Right kidney (tissue), 1 donor: ENCODE data around the gene FIGLA.
"Not testable (repeated sequence)": the region's sequence is repeated elsewhere in the genome, so short reads cannot be mapped to it uniquely, and the experiment has no call there.

ENCODE experiments used
- DNase-seq: peaks from one replicate; pipeline ENCODE4 v3.0.0-alpha.2; 2016

The FIGLA gene

DNA sequence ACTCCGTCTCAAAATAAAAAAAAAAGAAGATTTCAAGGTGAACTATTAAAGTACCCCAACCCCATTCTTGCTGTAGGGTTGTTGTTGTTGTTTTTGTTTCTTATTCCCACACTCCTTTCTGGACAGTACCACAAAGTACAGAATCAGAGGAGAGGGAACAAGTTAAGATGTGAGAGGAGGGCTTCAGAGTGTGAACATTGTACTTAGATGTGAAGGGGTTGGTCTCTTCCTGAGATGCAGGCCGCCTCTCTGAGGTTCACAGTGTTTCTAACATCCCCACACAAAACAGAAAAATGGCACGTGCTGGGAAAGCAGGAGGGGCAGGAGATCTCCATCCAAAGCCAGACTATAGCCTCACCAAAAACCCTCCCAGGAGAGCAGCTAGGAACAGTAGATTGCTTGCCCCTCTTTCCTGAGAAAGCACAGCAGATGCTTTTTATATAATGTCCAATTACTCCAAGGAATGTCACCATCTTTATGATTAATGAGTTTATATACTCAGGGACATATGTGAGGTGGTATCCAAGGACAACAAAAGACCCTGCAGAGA lies 45.1 kb downstream of the FIGLA start:
- DNase-seq = no peak

DNA sequence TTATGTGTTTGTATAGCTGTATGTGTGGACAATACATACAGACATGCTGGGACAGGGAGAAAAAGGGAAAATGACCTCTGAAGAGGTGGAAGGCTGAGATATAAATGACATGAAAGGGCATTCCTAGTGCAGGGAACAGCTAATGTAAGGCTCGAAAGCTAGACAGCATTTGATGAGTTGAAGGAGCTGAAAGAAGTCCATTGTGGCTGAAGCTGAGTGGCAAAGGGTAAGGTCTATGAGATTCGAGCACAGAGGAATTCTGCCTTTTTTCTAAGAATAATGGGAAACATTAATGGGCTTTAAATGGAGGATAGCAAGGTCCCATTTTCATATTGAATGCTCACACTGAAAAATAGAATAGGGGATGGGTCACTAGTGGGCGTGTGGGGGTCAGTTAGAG lies 46.0 kb downstream of the FIGLA start:
- DNase-seq = no peak

DNA sequence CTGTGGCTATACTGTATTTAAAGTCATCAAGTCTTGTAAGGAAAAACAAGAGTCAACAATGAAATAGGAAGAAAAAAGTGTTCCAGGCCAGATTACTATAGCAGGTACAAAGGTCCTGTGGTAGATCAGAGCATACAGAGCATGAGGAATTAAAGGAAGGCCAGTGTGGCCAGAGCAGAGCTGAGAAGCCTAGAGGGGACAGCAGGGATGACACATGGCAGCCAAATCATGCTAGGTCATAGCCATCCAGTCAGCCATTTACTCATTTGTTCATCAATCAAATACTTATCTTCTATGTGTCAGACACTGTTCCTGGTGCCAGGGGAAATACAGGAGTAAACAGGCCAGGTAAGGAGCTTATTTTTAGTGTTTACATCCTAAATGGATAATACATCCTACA lies 46.8 kb downstream of the FIGLA start:
- DNase-seq = no peak

DNA sequence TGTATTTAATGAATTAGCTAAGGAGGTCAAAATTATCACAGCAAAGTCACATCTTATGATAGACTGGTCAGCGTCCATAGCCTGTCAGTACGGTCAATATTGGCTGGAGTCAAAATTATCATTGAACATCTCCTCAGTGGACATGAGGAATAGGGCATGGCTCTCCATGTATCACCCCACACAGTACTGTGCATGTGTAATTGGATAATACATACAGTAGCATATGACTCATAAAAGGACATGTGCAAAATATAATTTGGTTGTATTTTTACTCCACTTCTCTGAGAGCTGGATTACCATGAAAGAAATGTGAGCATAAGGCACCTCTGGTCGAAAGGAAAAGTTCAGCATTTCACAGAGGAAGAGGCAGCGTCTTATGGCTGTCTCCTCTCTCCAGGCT lies 47.4 kb downstream of the FIGLA start:
- DNase-seq = no peak

DNA sequence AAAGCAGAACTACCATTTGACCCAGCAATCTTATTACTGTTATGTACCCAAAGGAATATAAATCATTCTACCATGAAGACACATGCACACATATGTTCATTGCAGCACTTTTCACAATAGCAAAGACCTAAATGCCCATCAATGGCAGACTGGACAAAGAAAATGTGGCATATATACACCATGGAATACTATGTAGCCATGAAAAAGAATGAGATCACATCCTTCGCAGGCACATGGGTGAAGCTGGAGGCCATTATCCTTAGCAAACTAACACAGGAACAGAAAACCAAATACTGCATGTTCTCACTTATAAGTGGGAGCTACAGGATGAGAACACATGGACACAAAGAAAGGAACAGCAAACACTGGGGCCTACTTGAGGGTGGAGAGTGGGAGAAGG lies 51.0 kb downstream of the FIGLA start:
- not testable (repeated sequence) for DNase-seq

DNA sequence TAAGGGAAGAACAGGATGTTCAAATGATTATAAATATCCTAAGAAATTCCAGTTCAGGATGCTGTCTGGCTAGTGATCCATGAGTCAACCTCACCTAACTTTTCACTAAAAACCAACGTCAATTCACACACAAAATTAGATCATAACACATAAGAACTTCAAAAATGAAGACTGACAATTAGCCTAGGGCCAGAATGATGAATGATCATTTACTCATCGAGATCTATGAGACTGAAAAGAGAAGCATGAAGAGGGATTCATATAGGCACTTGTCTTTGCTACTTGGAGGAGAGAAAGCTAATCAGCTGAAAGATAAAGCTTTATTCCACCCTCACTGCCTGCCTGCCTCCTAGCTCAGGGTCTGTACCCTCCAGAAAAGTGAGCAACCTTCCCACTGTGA lies 52.3 kb downstream of the FIGLA start:
- no peak for DNase-seq

DNA sequence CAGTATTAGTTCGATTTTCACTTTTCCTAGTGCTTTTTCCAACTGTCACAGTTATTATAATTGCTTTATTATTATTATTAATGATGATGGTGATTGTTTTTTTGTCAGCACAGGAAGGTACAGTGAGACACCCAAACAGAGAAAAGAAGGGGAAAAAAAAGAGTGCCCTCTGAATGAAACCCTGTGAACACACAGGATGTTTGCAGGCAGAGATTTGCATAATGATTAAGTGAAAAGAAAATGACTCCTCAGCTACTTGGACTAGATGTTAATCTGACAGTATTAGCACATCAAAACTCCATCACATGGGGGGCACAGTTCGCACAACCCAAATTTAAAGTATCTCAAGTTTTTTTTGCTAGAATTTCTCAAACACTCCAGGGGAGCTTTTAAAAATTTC lies 55.4 kb downstream of the FIGLA start:
- DNase-seq = no peak

DNA sequence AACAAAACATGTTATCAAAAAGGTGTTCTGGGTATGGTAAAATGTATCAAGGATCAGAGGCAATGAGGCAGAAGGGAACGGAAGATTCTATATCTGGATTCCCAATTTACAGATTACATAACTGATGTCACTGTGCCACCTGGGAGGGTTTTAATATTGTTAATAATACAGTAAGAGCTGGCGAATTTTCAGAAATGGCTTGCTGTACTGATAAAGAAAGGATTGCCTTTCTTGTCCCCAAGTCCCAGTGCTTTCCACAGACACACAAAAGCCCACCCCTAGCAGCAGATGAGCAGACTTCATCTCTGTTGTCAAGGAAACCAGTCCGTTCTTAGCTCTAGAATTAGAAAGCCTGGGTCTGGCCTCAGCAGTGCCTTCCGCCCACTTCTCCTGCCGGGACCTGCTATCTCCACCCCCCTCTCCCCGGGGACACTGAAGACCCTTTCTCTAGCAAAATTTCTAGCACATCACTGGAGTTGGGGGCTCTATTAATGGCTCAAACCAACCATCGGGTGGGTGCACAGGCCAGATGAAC lies 56.7 kb downstream of the FIGLA start:
- DNase-seq = no peak

DNA sequence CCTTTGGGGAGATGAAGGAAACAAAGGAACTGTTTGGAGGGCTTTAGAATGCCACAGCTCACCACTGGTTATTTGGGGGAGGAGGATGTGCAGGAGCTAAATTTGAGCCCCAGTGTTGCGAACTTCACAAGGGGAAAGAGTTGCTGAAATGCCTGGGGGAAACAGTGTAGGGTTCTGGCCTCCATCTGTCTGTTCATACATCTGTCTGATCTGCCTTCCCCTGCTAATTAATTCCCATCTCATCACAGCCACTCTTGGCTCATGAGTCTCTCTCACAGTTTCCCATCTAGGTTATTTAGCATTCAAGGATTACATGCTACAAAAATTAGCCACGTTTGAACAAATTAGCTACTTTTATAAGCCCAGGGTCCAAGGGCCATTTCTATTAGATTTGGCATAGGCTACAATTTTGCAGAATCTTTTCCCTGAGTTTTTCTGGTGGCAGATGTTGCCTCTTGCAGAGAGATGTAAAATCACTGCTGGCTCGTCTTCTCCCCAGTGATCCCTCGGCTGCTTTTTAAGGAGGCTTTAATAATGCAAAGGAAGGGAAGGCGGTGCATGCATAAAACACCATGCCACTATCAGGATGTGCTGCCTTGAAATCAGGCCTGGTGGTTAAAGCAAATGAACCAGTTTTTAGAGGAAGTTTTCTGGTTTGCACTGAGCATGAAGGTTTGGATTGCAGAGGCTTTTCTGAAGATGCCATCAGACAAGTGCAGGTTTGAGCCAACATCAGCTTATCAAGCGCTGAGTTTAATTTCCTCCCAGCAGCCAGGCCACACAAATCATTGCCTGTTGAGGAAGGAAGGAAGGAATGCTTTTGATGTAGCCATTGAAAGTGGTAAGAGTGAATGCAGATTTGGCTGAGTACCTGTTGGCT lies 57.4 kb downstream of the FIGLA start:
- no peak for DNase-seq

DNA sequence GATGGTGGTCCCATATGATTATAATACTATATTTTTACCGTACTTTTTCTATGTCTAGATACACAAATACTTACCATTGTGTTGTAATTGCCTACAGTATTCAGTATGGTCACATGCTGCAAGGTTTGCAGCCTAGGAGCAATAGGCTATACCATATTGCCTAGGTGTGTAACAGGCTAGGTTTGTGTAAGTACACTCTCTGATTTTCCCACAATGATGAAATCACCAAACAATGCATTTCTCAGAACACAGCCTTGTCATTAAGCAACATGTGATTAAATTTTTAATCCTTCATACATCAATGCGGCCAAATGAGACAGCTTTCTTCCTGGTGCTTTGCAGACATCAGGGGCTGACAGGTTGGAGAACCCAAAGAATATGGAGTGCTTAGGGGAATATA lies 59.7 kb downstream of the FIGLA start:
- no peak for DNase-seq

DNA sequence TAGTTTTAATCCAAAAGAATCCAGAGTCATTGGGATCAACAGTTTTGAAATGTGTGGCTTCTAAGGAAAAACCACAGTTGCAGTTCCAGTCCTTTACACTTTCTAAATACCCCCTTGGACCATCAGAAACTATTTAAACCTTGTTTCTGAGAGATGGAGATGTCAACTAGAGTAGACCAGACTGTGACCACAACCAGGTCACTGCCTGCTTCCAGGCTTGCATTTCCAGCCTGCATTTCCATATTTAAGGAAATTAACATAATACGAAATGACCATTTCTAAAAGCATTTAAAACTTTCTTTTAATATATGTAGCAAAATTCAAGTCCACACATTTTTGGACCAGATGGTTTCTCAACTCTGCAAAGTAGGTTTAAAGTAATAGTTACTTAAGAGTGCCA lies 60.8 kb downstream of the FIGLA start:
- no peak for DNase-seq

DNA sequence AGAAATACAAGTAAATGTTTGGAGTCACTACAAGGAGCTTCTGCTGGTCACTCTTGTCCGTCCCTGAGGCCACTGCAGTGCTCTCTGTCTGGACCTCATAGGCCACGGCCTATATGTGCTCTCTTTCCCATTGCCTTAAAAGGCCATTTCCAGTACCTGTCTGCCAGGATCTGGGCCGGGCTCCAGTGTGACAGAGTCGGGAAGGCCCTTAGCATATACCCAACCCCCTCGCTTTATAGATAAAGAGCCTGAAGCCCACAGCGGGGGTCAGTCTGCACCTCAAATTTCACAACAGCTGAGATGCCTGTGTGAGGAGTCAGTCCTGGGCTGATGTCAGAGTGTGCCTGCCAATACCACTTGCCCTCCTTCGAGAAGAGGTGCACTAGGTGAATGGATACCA lies 62.3 kb downstream of the FIGLA start:
- DNase-seq = no peak
